GM10266 (cell line): ENCODE measurements around the gene OPN5.

ENCODE experiments used
- DNase-seq: peaks from one replicate; pipeline ENCODE4 v3.0.0; 2012; ENCODE audit errors: extremely low spot score
- CTCF ChIP-seq: IDR thresholded peaks from 2 replicates; pipeline ENCODE4 v1.5.1; 2012; ENCODE audit warnings: mild to moderate bottlenecking, low read depth; ENCODE audit not compliant: control insufficient read depth, insufficient read depth; ENCODE audit errors: missing control alignments

OPN5 gene

DNA sequence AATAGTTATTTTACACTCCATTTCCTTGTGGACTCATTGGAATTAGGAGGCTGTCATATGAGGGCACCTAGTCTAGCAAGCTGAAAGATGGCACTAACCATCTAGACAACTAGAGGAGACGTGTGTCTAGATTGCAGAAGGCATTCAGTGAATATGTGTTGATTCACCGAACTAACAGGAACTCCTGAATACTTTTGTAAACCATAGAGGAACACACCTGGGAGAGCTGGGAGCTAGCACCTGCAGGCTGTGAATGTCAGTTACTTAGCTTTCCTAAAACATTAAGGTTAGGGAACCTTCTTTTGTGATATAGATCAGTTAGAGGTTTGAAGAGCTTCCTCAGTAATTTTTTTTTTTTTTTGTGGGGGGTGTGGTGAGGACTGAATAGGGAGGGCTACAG is 7.7 kb downstream of the OPN5 start:
- no peak for TF ChIP-seq CTCF
- no peak for DNase-seq

- no peak for DNase-seq
- no peak for TF ChIP-seq CTCF
These were observed 10.4 kb downstream of the OPN5 start for GRCh38 chr6:47792216-47792733.

DNA sequence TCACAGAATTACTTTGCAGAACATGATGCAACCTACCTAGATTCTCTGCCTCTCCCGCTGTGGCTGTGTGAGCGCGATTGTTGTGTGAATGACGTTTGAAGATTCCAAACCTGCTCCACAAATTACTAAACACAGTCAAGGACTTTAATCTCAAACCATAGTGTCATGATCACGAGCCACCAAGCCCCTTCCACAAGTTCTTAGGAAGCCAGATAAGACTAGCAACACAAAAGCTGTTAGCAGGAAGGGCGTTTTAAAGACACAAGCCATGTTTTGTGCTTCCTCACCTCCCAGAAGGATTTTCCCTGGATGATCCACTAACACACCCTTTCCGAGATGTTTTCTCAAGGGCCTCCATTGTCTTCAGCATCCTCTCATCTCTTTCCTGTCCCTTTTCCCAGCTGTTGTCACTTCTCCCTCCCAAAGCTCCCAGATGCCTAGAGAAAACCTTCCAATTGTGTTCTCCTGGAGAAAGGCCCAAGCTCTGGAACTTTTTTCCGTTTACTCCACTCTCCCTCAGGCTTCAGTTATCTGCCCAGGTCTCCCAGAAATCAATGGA is 12.8 kb downstream of the OPN5 start:
- no peak for TF ChIP-seq CTCF

DNA sequence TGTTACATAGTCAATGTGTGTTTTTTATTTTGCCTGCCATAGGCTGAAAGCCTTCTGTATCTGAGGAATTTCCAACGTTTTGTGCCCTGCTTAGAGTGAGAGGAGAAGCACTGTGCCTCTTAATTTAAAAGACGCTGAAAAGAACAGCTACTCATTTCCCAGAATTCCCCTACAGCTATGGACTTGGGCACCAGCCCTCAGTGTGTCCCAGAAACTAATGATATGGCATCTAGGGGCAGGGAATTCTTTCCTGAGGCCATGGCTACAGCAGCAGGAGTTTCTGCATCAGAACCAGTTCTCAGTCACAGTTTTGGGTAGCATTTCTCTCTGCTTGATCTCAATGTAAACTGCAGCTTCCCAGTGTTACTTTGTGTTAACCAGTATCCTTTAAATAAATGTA is 20.2 kb downstream of the OPN5 start:
- no peak for TF ChIP-seq CTCF

More for the DNA sequence above, 12.8 kb downstream of the OPN5 start:
- DNase-seq = no peak

GRCh38 chr6:47804821-47805220 is 23.0 kb downstream of the OPN5 start:
- TF ChIP-seq CTCF = no peak
- no peak for DNase-seq

More for the DNA sequence above, 20.2 kb downstream of the OPN5 start:
- DNase-seq = no peak

DNA sequence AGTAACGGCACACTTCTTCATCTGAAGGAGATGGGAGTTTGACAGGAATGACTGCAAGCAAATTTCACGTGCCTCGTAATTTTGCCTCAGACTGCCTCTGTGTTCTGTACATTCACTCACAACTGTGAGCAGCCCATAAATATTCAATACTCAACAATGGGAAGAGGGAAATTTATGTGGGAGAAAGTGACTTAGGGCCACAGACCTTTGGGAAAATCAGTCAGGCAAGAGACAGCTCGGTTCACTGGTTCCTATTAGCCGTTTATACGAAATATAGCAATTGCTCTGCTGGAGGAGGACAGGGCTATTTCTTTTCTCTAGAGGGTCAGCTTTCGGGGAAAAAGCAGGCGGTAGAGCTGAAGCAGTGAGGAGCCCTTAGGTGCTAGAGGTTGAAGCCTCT is 28.0 kb downstream of the OPN5 start:
- DNase-seq = no peak
- no peak for TF ChIP-seq CTCF

GRCh38 chr6:47810885-47811284 is 29.1 kb downstream of the OPN5 start:
- TF ChIP-seq CTCF = peak; percentile 12
- no peak for DNase-seq
